Measurements from ENCODE around the gene CEL. TPM values are rescaled to one million over a fixed set of nuclear protein-coding genes. Genes with fewer than 3 reads are reported as not detected.
"Not testable (repeated sequence)": the region's sequence is repeated elsewhere in the genome, so short reads cannot be mapped to it uniquely, and the experiment has no call there.

CEL gene
- total and polyA plus RNA-seq, 9 donors: 1.3 to 13.6 (median 2.8) TPM

DNA sequence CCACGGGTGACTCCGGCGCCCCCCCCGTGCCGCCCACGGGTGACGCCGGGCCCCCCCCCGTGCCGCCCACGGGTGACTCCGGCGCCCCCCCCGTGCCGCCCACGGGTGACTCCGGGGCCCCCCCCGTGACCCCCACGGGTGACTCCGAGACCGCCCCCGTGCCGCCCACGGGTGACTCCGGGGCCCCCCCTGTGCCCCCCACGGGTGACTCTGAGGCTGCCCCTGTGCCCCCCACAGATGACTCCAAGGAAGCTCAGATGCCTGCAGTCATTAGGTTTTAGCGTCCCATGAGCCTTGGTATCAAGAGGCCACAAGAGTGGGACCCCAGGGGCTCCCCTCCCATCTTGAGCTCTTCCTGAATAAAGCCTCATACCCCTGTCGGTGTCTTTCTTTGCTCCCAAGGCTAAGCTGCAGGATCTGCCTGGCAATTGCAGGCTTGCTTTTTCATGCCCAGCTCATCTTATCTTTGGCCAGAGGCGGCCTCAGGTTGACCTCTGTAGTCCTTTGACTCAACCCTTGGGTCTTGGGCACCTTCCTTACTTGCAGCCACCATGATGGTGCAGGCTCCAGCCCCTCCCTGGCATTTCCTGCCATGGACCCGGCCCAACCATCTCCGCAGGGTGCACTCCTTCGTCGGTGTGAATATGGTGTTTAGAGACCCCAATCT lies 9.8 kb downstream of the CEL start:
- Histone ChIP-seq H3K27ac (no peak overlapping the region), H3K4me1 (ENCODE audit: insufficient read depth) (peaks cover 13% of the 10 kb centered on the region), H3K9me3 (no peaks in the 10 kb centered on the region), H3K27me3 (no peaks in the 10 kb centered on the region), H3K36me3 (no peaks in the 10 kb centered on the region), H3K4me3 (no peak overlapping the region)
- intact Hi-C loops (cut with DNase I): no loop called here
- no peak for DNase-seq
- WGBS, 3 donors: 57 to 95% (median 89%) methylated on average over 7 to 32 of the region's 33 CpGs
- TF ChIP-seq POLR2A (IDR thresholded peaks at IDR 0.05) (no peak), EP300 (IDR thresholded peaks at IDR 0.05) (no peak)
- TF ChIP-seq, protein P1, sequence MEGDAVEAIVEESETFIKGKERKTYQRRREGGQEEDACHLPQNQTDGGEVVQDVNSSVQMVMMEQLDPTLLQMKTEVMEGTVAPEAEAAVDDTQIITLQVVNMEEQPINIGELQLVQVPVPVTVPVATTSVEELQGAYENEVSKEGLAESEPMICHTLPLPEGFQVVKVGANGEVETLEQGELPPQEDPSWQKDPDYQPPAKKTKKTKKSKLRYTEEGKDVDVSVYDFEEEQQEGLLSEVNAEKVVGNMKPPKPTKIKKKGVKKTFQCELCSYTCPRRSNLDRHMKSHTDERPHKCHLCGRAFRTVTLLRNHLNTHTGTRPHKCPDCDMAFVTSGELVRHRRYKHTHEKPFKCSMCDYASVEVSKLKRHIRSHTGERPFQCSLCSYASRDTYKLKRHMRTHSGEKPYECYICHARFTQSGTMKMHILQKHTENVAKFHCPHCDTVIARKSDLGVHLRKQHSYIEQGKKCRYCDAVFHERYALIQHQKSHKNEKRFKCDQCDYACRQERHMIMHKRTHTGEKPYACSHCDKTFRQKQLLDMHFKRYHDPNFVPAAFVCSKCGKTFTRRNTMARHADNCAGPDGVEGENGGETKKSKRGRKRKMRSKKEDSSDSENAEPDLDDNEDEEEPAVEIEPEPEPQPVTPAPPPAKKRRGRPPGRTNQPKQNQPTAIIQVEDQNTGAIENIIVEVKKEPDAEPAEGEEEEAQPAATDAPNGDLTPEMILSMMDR (IDR thresholded peaks at IDR 0.05): no peak

DNA sequence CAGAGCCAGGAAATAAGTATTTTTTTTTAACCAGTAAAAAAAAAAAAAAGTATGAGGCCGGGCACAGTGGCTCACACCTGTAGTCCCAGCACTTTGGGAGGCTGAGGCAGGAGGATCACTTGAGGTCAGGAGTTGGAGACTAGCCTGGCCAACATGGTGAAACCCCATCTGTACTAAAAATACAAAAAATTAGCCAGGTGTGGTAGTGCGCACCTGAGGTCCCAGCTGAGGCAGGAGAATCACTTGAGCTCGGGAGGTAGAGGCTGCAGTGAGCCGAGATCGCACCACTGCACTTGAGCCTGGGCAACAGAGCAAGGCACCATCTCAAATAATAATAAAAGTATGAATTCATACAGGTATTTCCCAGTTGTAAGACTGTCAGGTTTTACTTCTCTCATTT lies 10.4 kb downstream of the CEL start:
- H3K4me3 ChIP-seq; H3K27me3 ChIP-seq; H3K36me3 ChIP-seq; H3K27ac ChIP-seq; DNase-seq; H3K9me3 ChIP-seq; intact Hi-C loops (cut with DNase I): not testable (repeated sequence)
- peaks cover 18% of the 10 kb centered on the region for H3K4me1 ChIP-seq (ENCODE audit: insufficient read depth)
- 93 to 97% (median 95%) methylated on average over 5 of the region's 5 CpGs for WGBS, 3 donors

DNA sequence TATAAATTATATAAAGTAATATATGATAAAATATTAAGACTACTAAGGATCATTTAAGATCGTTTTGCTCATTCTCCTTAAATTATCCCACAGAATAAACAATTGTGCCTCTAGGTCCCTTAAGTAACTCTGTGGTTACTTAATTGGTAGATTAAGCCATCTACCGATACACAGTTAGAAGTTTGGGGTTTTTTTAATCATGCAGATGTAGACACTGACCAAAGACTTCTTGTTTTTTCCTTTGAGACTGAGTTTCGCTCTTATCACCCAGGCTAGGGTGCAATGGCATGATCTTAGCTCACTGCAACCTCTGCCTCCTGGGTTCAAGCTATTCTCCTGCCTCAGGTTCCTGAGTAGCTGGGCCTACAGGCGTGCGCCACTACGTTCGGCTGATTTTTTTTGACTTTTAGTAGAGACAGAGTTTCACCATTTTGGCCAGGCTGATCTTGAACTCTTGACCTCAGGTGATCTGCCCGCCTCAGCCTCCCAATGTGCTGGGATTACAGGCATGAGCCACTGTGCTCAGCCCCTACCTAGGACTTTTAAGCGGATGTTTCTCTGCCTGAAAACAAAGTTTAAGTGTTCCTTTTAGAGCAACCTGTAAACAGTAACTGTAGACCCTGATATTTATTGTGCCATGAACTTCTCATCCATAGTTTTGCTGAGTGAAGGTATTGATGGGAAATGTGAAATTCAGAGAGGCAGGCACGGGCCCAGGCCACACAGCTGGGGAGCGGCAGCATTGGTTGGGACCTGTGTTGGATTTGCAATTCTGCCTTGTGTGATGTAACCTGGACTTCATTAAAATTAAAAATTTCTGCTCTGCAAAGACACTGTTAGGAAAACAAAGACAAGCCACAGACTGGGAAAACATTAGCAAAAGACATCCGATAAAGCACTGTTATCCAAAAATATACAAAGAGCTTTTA lies 11.6 kb downstream of the CEL start:
- TF ChIP-seq POLR2A (IDR thresholded peaks at IDR 0.05): no peak
- TF ChIP-seq, protein P1 (IDR thresholded peaks at IDR 0.05): no peak
- TF ChIP-seq EP300 (IDR thresholded peaks at IDR 0.05): no peak
- intact Hi-C loops (cut with DNase I): no loop called here
- 55 to 76% (median 65%) methylated on average over 12 of the region's 12 CpGs for WGBS, 3 donors
- H3K36me3 ChIP-seq: no peaks in the 10 kb centered on the region
- H3K27me3 ChIP-seq: no peaks in the 10 kb centered on the region
- no peaks in the 10 kb centered on the region for H3K9me3 ChIP-seq
- H3K4me1 ChIP-seq (ENCODE audit: insufficient read depth): peaks cover 23% of the 10 kb centered on the region
- no peak overlapping the region for H3K4me3 ChIP-seq
- peak overlapping the region in 1 of 2 donors; percentile 85 for H3K27ac ChIP-seq
- peak in 1 of 5 donors; percentile 23 for DNase-seq

DNA sequence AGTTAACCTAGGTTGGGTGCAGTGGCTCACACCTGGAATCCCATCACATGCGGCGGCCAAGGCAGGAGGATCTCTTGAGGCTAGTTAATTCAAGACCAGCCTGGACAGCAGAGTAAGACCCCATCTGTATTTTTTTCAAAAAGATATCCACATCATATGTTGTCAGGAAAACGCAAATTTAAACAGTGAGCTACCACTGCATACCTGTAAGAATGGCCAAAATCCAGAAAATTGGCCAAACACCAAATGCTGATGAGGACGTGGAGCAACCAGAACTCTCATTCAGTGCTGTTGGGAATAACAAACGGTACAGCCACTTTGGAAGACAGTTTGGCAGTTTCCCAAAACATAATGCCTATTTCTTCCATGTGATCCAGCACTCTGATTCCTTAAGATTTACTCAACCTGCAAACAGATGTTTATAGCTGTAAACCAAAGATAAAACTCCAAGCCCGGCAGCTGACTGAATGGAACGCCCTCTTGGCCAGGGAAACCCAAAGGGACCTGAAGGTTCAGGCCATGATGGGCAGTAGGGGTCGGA lies 12.4 kb downstream of the CEL start:
- Histone ChIP-seq H3K27ac (peak overlapping the region in 1 of 2 donors; percentile 85), H3K4me3 (no peak overlapping the region), H3K36me3 (no peaks in the 10 kb centered on the region), H3K9me3 (no peaks in the 10 kb centered on the region), H3K27me3 (no peaks in the 10 kb centered on the region), H3K4me1 (ENCODE audit: insufficient read depth) (peaks cover 23% of the 10 kb centered on the region)
- no peak for DNase-seq
- intact Hi-C loops (cut with DNase I): no loop called here
- TF ChIP-seq EP300 (IDR thresholded peaks at IDR 0.05) (no peak), POLR2A (IDR thresholded peaks at IDR 0.05) (no peak)
- TF ChIP-seq, protein P1 (IDR thresholded peaks at IDR 0.05): no peak
- 31 to 38% (median 35%) methylated on average over 8 of the region's 8 CpGs for WGBS, 3 donors
